Activated CD8-positive, alpha-beta memory T cell treated with anti-CD3 and anti-CD28 coated beads for 4 hours (primary cell): ENCODE results near the gene TRIOBP.
"Not testable (repeated sequence)": the region's sequence is repeated elsewhere in the genome, so short reads cannot be mapped to it uniquely, and the experiment has no call there.

Source experiments
- DNase-seq, 2 donors: peaks; one replicate each; pipeline ENCODE4 v3.0.0-alpha.2; 2020; ENCODE audit warnings: low read depth in 2 of 2

The TRIOBP gene

GRCh38 chr22:37690407-37690806 lies 6.4 kb upstream of the TRIOBP start:
- no peak for DNase-seq

GRCh38 chr22:37690901-37691504 lies 5.8 kb upstream of the TRIOBP start:
- no peak for DNase-seq

- no peak for DNase-seq
These were observed 4.1 kb upstream of the TRIOBP start for GRCh38 chr22:37692627-37693285.

GRCh38 chr22:37694131-37694530 lies 2.7 kb upstream of the TRIOBP start:
- not testable (repeated sequence) for DNase-seq

- not testable (repeated sequence) for DNase-seq
These were observed 590 bp upstream of the TRIOBP start for GRCh38 chr22:37696260-37696656.

GRCh38 chr22:37697538-37697835 lies 639 bp downstream of the TRIOBP start:
- no peak for DNase-seq

- no peak for DNase-seq
These were observed 4.4 kb downstream of the TRIOBP start for GRCh38 chr22:37701141-37701786.

- no peak for DNase-seq
These were observed 7.1 kb downstream of the TRIOBP start for GRCh38 chr22:37703906-37704305.

GRCh38 chr22:37704645-37705044 lies 7.8 kb downstream of the TRIOBP start:
- DNase-seq: no peak

GRCh38 chr22:37705205-37705604 lies 8.4 kb downstream of the TRIOBP start:
- no peak for DNase-seq

GRCh38 chr22:37708580-37709444 lies 12.0 kb downstream of the TRIOBP start:
- no peak for DNase-seq

- no peak for DNase-seq
These were observed 12.6 kb downstream of the TRIOBP start for GRCh38 chr22:37709445-37709765.

GRCh38 chr22:37710675-37711074 lies 13.8 kb downstream of the TRIOBP start:
- no peak for DNase-seq

- DNase-seq: no peak
These were observed 14.6 kb downstream of the TRIOBP start for GRCh38 chr22:37711490-37711889.

- DNase-seq: no peak
These were observed 16.9 kb downstream of the TRIOBP start for GRCh38 chr22:37713761-37714160.

- DNase-seq: no peak
These were observed 17.8 kb downstream of the TRIOBP start for GRCh38 chr22:37714634-37715033.

GRCh38 chr22:37715760-37716159 lies 18.9 kb downstream of the TRIOBP start:
- no peak for DNase-seq

- DNase-seq: no peak
These were observed 19.9 kb downstream of the TRIOBP start for GRCh38 chr22:37716708-37717107.

GRCh38 chr22:37717235-37717634 lies 20.4 kb downstream of the TRIOBP start:
- not testable (repeated sequence) for DNase-seq

- not testable (repeated sequence) for DNase-seq
These were observed 21.0 kb downstream of the TRIOBP start for GRCh38 chr22:37717746-37718305.

GRCh38 chr22:37725551-37726240 lies 28.8 kb downstream of the TRIOBP start:
- DNase-seq: no peak
